IMR-90 (cell line): ENCODE measurements around the gene PCDH12. TPM values are rescaled to one million over a fixed set of nuclear protein-coding genes. Genes with fewer than 3 reads are reported as not detected.
A peak's percentile ranks its signal among the peaks of the same experiment; 100 is the strongest.

Experiments used
- ATAC-seq: fragments of 200-7000 bp; cut with Tn5 transposase; 2 replicates; pipeline ENCODE4 v1.9.1; 2020; ENCODE audit warnings: low read depth, mild to moderate bottlenecking, moderate library complexity
- BruUV-seq: library from RNA; stranded (reverse); fragments of 400-500 nt; replicated peaks from 2 replicates; lab custom pipeline; 2021; lab: Mats Ljungman, UMichigan
- CTCF ChIA-PET: fragments of 300-600 bp; formaldehyde crosslinking; extraction: SDS; loops from one replicate; lab custom pipeline; 2021; ENCODE audit warnings: antibody characterized with exemption; lab: Yijun Ruan, JAX
- POLR2A ChIA-PET: fragments of 300-600 bp; sonication (Branson Sonifier 250); formaldehyde crosslinking; loops from one replicate; lab custom pipeline; 2022; ENCODE audit warnings: antibody characterized with exemption; ENCODE audit not compliant: unreplicated experiment; lab: Charles Lee
- DNase-seq: peaks from one replicate; pipeline ENCODE4 v3.0.0; 2013
- H2AFZ ChIP-seq: replicated peaks from 2 replicates; pipeline ENCODE3; 2013; ENCODE audit warnings: low read length, mild to moderate bottlenecking; ENCODE audit not compliant: poor library complexity
- H2AK5ac ChIP-seq: 2 replicates; pipeline ENCODE4 v1.6.1; 2013; ENCODE audit warnings: low read depth, low read length, inconsistent platforms
- H2AK9ac ChIP-seq: replicated peaks from 2 replicates; pipeline ENCODE3; 2013; ENCODE audit warnings: mild to moderate bottlenecking, low read depth, low read length, moderate library complexity; ENCODE audit not compliant: poor library complexity
- H2BK120ac ChIP-seq: 2 replicates; pipeline ENCODE4 v1.6.1; 2013; ENCODE audit warnings: low read depth, low read length, inconsistent platforms
- H2BK15ac ChIP-seq: 3 replicates; pipeline ENCODE4 v1.6.1; 2013; ENCODE audit warnings: low read depth, low read length, inconsistent platforms
- H2BK20ac ChIP-seq: 2 replicates; pipeline ENCODE4 v1.6.1; 2013; ENCODE audit warnings: low read depth, mild to moderate bottlenecking, inconsistent platforms, low read length, moderate library complexity
- H2BK5ac ChIP-seq: 2 replicates; pipeline ENCODE4 v1.6.1; 2013; ENCODE audit warnings: mild to moderate bottlenecking, low read depth, low read length, inconsistent platforms; ENCODE audit not compliant: poor library complexity, severe bottlenecking
- H3K14ac ChIP-seq: replicated peaks from 2 replicates; pipeline ENCODE4 v1.6.1; 2013; ENCODE audit warnings: low read depth, low read length, inconsistent platforms
- H3K18ac ChIP-seq: 2 replicates; pipeline ENCODE4 v1.6.1; 2013; ENCODE audit warnings: low read depth, low read length, control low read depth
- H3K23ac ChIP-seq: 2 replicates; pipeline ENCODE4 v1.6.1; 2013; ENCODE audit warnings: low read depth, low read length, inconsistent platforms
- H3K27ac ChIP-seq: 2 replicates; pipeline ENCODE4 v1.5.1; 2013; ENCODE audit warnings: mild to moderate bottlenecking, control low read depth, low read length; ENCODE audit not compliant: insufficient read depth
- H3K27me3 ChIP-seq: 2 replicates; pipeline ENCODE4 v1.6.1; 2013; ENCODE audit warnings: low read length; ENCODE audit not compliant: control insufficient read depth, insufficient read depth
- H3K36me3 ChIP-seq: 2 replicates; pipeline ENCODE4 v1.6.1; 2013; ENCODE audit warnings: low read length, mixed read lengths; ENCODE audit not compliant: control insufficient read depth, insufficient read depth
- H3K4ac ChIP-seq: 2 replicates; pipeline ENCODE4 v1.6.1; 2013; ENCODE audit warnings: low read depth, low read length, inconsistent platforms
- H3K4me1 ChIP-seq: 2 replicates; pipeline ENCODE4 v1.6.1; 2013; ENCODE audit warnings: low read length, mixed read lengths; ENCODE audit not compliant: control insufficient read depth, insufficient read depth
- H3K4me2 ChIP-seq: 2 replicates; pipeline ENCODE4 v1.6.1; 2013; ENCODE audit warnings: low read depth, mild to moderate bottlenecking, control low read depth, low read length, moderate library complexity
- H3K4me3 ChIP-seq: 2 replicates; pipeline ENCODE4 v1.5.1; 2013; ENCODE audit warnings: low read depth, mild to moderate bottlenecking, control low read depth, low read length, moderate library complexity; ENCODE audit not compliant: insufficient read depth
- H3K56ac ChIP-seq: 2 replicates; pipeline ENCODE4 v1.6.1; 2013; ENCODE audit warnings: low read length, inconsistent platforms; ENCODE audit not compliant: insufficient read depth; ENCODE audit errors: extremely low read depth
- H3K79me1 ChIP-seq, 2 experiments: 2 replicates each; pipeline ENCODE4 v1.6.1; 2013; ENCODE audit warnings: low read length in 2 of 2, inconsistent platforms in 1 of 2, low read depth in 1 of 2
- H3K9ac ChIP-seq: 2 replicates; pipeline ENCODE4 v1.6.1; 2013; ENCODE audit warnings: low read depth, low read length, control low read depth
- H3K9me1 ChIP-seq: 2 replicates; pipeline ENCODE4 v1.6.1; 2013; ENCODE audit warnings: low read length, inconsistent platforms; ENCODE audit not compliant: insufficient read depth
- H3K9me3 ChIP-seq: 2 replicates; pipeline ENCODE4 v1.6.1; 2013; ENCODE audit warnings: low read length; ENCODE audit not compliant: control insufficient read depth, insufficient read depth
- H4K20me1 ChIP-seq: 2 replicates; pipeline ENCODE4 v1.6.1; 2013; ENCODE audit warnings: low read length, inconsistent platforms; ENCODE audit not compliant: insufficient read depth
- H4K5ac ChIP-seq: 2 replicates; pipeline ENCODE4 v1.6.1; 2013; ENCODE audit warnings: mild to moderate bottlenecking, low read depth, low read length, control low read depth
- H4K8ac ChIP-seq, 2 experiments: 2 replicates each; pipeline ENCODE4 v1.6.1; 2013; ENCODE audit warnings: low read depth in 2 of 2, low read length in 2 of 2, control low read depth in 1 of 2, inconsistent platforms in 1 of 2
- H4K91ac ChIP-seq: 2 replicates; pipeline ENCODE4 v1.6.1; 2013; ENCODE audit warnings: low read depth, low read length, inconsistent platforms; ENCODE audit not compliant: insufficient read depth
- CEBPB ChIP-seq: IDR thresholded peaks from 2 replicates; pipeline ENCODE4 v1.6.1; 2012; ENCODE audit warnings: low read depth, low read length, improper control_type of control experiment
- MAZ ChIP-seq: IDR thresholded peaks from 2 replicates; pipeline ENCODE4 v1.6.1; 2012; ENCODE audit warnings: low read depth, mild to moderate bottlenecking, low read length, improper control_type of control experiment, moderate library complexity, borderline replicate concordance
- NFE2L2 ChIP-seq: fragments of 150-350 bp; IDR thresholded peaks from 2 replicates; pipeline ENCODE4 v1.6.1; 2016; ENCODE audit warnings: low read depth, mild to moderate bottlenecking, low read length
- WGBS, 2 experiments: methylation state at CpG; one replicate each; pipeline versions ENCODE4 v1.1.5 to v1.1.7; 2013; ENCODE audit warnings: missing lambda C conversion rate in 2 of 2; ENCODE audit not compliant: insufficient read length in 1 of 2; ENCODE audit errors: extremely low coverage in 2 of 2; 5-methylcytosine and 5-hydroxymethylcytosine counted together
- dilution Hi-C: fragments of 300-500 bp; cut with HindIII; formaldehyde crosslinking; loops from one replicate; pipeline ENCODE4 v1.14.3; 2018; ENCODE audit warnings: low sequenced_read_pairs; ENCODE audit not compliant: unreplicated experiment
- in situ Hi-C: fragments of 300-500 bp; cut with MboI; formaldehyde crosslinking; loops from 3 replicates; pipeline ENCODE4 v1.14.3; 2019; ENCODE audit warnings: low sequenced_read_pairs, inconsistent platforms, mixed read lengths
- intact Hi-C: fragments of 100-400 bp; cut with micrococcal nuclease; formaldehyde crosslinking; loops from 2 replicates; pipeline ENCODE4 v1.10.0; 2022
- polyA plus RNA-seq, 3 experiments: library from polyadenylated mRNA; depleted of rRNA; stranded (reverse); fragments of >200 nt; gene quantifications; 2 replicates each; pipeline ENCODE4 v1.2.3, GENCODE V29; 2012; ENCODE audit warnings: low replicate concordance in 1 of 3
- total RNA-seq: library from RNA; depleted of rRNA; stranded (reverse); fragments of >200 nt; gene quantifications from 2 replicates; pipeline ENCODE4 v1.2.3, GENCODE V29; 2012
- TF ChIP-seq, protein P1 (sequence below): conservative IDR thresholded peaks from 2 replicates; pipeline ENCODE4 v1.5.1; 2012; ENCODE audit warnings: mild to moderate bottlenecking, low read depth, low read length, improper control_type of control experiment
- TF ChIP-seq, protein P2 (sequence below): fragments of 150-350 bp; IDR thresholded peaks from 2 replicates; pipeline ENCODE4 v1.6.1; 2016; ENCODE audit warnings: low read depth, mild to moderate bottlenecking, low read length, moderate library complexity, borderline replicate concordance
- TF ChIP-seq, protein P3 (sequence below): fragments of 150-350 bp; IDR thresholded peaks from 2 replicates; pipeline ENCODE4 v1.6.1; 2017; ENCODE audit warnings: mild to moderate bottlenecking, antibody characterized with exemption, low read length, low read depth

The PCDH12 gene
- total and polyA plus RNA-seq, 2 of the 4 experiments (the other 2 are of a cell fraction), result 0.02 to 0.18 TPM

DNA sequence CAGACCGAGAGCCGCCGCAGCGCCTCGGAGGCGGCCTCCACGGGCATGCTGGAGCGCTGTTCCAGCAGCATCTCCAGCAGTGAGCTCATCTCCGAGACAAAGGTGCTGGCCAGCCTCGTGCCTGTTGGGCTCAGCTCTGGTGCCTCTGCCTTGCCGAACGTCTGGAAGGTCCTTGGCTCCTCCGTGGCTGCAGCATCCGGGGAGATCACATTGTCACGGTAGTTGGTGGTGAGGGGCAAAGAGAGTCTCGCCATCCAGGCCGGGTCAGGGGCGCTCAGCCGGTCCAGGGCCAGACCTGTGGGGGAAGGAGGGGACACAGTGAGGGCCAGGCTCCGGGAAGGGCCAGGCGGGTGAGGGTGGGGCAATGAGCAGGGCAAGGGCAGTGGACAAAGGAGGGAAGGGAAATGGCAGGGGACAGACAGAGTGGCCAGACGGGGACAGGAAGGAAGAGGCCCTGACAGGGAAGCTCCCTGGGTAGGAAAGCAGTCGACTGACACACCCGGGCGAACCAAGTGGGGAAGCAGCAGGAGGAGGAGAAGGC is 12.4 kb downstream of the PCDH12 start:
- Histone ChIP-seq H3K14ac (no peak overlapping the region), H2BK20ac (no peak overlapping the region), H3K4me1 (peaks cover under 1% of the 10 kb centered on the region; the same call in 1 of the 2 replicates), H3K9me3 (no peaks in the 10 kb centered on the region), H4K20me1 (peaks cover 3% of the 10 kb centered on the region; the same call in 1 of the 2 replicates), H2AK5ac (no peak overlapping the region), H3K9ac (no peak overlapping the region), H3K18ac (no peak overlapping the region), H2BK120ac (no peak overlapping the region), H4K5ac (no peak overlapping the region), H3K27ac (no peak overlapping the region), H3K27me3 (peaks cover 7% of the 10 kb centered on the region), H2BK15ac (no peak overlapping the region), H2AK9ac (no peak overlapping the region), H3K56ac (no peak overlapping the region), H3K79me1 (no peaks in the 10 kb centered on the region), H3K4ac (no peak overlapping the region), H3K36me3 (no peaks in the 10 kb centered on the region), H3K9me1 (peaks cover 4% of the 10 kb centered on the region; the same call in 1 of the 2 replicates), H3K4me3 (no peak overlapping the region), H2AFZ (peak overlapping the region; percentile 4), H4K8ac (no peak overlapping the region), H3K23ac (no peak overlapping the region; the same call in 1 of the 2 replicates), H4K91ac (no peak overlapping the region), H3K4me2 (no peak overlapping the region), H2BK5ac (no peak overlapping the region)
- intact Hi-C loops (no loop called here), dilution Hi-C loops (no loop called here), in situ Hi-C loops (no loop called here)
- TF ChIP-seq NFE2L2 (no peak), CEBPB (no peak), MAZ (no peak)
- TF ChIP-seq, protein P1, sequence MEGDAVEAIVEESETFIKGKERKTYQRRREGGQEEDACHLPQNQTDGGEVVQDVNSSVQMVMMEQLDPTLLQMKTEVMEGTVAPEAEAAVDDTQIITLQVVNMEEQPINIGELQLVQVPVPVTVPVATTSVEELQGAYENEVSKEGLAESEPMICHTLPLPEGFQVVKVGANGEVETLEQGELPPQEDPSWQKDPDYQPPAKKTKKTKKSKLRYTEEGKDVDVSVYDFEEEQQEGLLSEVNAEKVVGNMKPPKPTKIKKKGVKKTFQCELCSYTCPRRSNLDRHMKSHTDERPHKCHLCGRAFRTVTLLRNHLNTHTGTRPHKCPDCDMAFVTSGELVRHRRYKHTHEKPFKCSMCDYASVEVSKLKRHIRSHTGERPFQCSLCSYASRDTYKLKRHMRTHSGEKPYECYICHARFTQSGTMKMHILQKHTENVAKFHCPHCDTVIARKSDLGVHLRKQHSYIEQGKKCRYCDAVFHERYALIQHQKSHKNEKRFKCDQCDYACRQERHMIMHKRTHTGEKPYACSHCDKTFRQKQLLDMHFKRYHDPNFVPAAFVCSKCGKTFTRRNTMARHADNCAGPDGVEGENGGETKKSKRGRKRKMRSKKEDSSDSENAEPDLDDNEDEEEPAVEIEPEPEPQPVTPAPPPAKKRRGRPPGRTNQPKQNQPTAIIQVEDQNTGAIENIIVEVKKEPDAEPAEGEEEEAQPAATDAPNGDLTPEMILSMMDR, result no peak
- TF ChIP-seq, protein P2, sequence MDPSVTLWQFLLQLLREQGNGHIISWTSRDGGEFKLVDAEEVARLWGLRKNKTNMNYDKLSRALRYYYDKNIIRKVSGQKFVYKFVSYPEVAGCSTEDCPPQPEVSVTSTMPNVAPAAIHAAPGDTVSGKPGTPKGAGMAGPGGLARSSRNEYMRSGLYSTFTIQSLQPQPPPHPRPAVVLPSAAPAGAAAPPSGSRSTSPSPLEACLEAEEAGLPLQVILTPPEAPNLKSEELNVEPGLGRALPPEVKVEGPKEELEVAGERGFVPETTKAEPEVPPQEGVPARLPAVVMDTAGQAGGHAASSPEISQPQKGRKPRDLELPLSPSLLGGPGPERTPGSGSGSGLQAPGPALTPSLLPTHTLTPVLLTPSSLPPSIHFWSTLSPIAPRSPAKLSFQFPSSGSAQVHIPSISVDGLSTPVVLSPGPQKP, result no peak
- TF ChIP-seq, protein P3, sequence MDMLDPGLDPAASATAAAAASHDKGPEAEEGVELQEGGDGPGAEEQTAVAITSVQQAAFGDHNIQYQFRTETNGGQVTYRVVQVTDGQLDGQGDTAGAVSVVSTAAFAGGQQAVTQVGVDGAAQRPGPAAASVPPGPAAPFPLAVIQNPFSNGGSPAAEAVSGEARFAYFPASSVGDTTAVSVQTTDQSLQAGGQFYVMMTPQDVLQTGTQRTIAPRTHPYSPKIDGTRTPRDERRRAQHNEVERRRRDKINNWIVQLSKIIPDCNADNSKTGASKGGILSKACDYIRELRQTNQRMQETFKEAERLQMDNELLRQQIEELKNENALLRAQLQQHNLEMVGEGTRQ, result no peak
- WGBS, 2 experiments, result 47% methylated on average over 17 of the region's 25 CpGs; no CpG with 5 or more reads in 1 of the 2 experiments
- BruUV-seq, result no TSS peak
- ATAC-seq (peak; percentile 21; the same call in 1 of the 2 replicates), DNase-seq (no peak)
- ChIA-PET POLR2A (no interaction called here), CTCF (interaction anchor here (1.8 kb wide), 1 partner anchor 15 kb away, joined by 6 read pairs; no protein-coding TSS in a partner anchor)
